Ovary (tissue), 3 donors: ENCODE data around the gene SPEF2.

Source experiments
- CTCF ChIP-seq, 3 donors: fragments of 450-650 bp in 2 of 3; fragments of 200-600 bp in 1 of 3; IDR thresholded peaks; one replicate each; pipeline versions ENCODE4 v1.5.1 to v1.8.0; 2016 to 2022; ENCODE audit warnings: antibody characterized with exemption in 3 of 3, mild to moderate bottlenecking in 1 of 3
- POLR2A ChIP-seq: fragments of 450-650 bp; IDR thresholded peaks from one replicate; pipeline ENCODE4 v1.6.1; 2017; ENCODE audit warnings: antibody characterized with exemption, mild to moderate bottlenecking, moderate library complexity
- donor health status: DM: no; HTN: no; CAD: no.

- TF ChIP-seq CTCF (IDR thresholded peaks at IDR 0.05) (no peak), POLR2A (no peak)
Measured at GRCh38 chr5:35852773-35853172, 235.1 kb downstream of the SPEF2 start.
